GM18909 (cell line): ENCODE results near the gene ZNF550.

Source experiments
- ATAC-seq: cut with Tn5 transposase; IDR thresholded peaks from one replicate; pipeline ENCODE4 v1.9.1; 2021; ENCODE audit warnings: mild to moderate bottlenecking; ENCODE audit not compliant: unreplicated experiment, poor library complexity

ZNF550 gene

GRCh38 chr19:57559404-57560025 is at the start of gene ZNF550:
Gene ZNF550 (minus strand): TSS chr19:57559863. CDS start chr19:57559682, 181 bp downstream.
- peak; percentile 97 for ATAC-seq

GRCh38 chr19:57606931-57607330 is 47.3 kb upstream of the ZNF550 start:
- no peak for ATAC-seq

GRCh38 chr19:57599761-57600383 is 40.2 kb upstream of the ZNF550 start, which contains the start of gene ZNF530:
Gene ZNF530 (plus strand): TSS chr19:57599885. CDS start chr19:57604346, 4,461 bp downstream.
- ATAC-seq, result peak; percentile 95

- ATAC-seq, result no peak
Measured at GRCh38 chr19:57599377-57599760, 39.7 kb upstream of the ZNF550 start.

GRCh38 chr19:57587529-57587928 is 27.9 kb upstream of the ZNF550 start:
- ATAC-seq, result no peak

GRCh38 chr19:57583521-57584416 is 24.1 kb upstream of the ZNF550 start, which contains the start of gene ZIK1:
Gene ZIK1 (plus strand): TSS chr19:57584145. CDS start chr19:57584357, 212 bp downstream.
- ATAC-seq, result peak; percentile 86

GRCh38 chr19:57583104-57583520 is 23.4 kb upstream of the ZNF550 start:
- no peak for ATAC-seq

- peak; percentile 95 for ATAC-seq
Measured at GRCh38 chr19:57578487-57579205, 19.0 kb upstream of the ZNF550 start, which contains the start of gene ZNF416. Gene ZNF416 (minus strand): TSS chr19:57578911. CDS start chr19:57578704, 207 bp downstream.

- ATAC-seq, result no peak
Measured at GRCh38 chr19:57576661-57577060, 17.0 kb upstream of the ZNF550 start.

- ATAC-seq, result no peak
Measured at GRCh38 chr19:57572415-57572947, 12.8 kb upstream of the ZNF550 start.

- no peak for ATAC-seq
Measured at GRCh38 chr19:57570707-57571106, 11.0 kb upstream of the ZNF550 start.

GRCh38 chr19:57566396-57567265 is 7.0 kb upstream of the ZNF550 start:
- ATAC-seq, result no peak

- ATAC-seq, result no peak
Measured at GRCh38 chr19:57563547-57563946, 3.9 kb upstream of the ZNF550 start.

- no peak for ATAC-seq
Measured at GRCh38 chr19:57560049-57560491, 407 bp upstream of the ZNF550 start.

- ATAC-seq, result peak; percentile 20
Measured at GRCh38 chr19:57559008-57559403, 657 bp downstream of the ZNF550 start.

- no peak for ATAC-seq
Measured at GRCh38 chr19:57558525-57558924, 1.1 kb downstream of the ZNF550 start.

- ATAC-seq, result no peak
Measured at GRCh38 chr19:57557659-57558058, 2.0 kb downstream of the ZNF550 start.

- ATAC-seq, result no peak
Measured at GRCh38 chr19:57552432-57552831, 7.2 kb downstream of the ZNF550 start.

- no peak for ATAC-seq
Measured at GRCh38 chr19:57546513-57546912, 13.2 kb downstream of the ZNF550 start.
